Occipital lobe (tissue), 3 donors: ENCODE data around the gene RABEP2. TPM values are rescaled to one million over a fixed set of nuclear protein-coding genes. Genes with fewer than 3 reads are reported as not detected.

Experiments
- DNase-seq: peaks from one replicate; lab custom pipeline; 2025; lab: John Stamatoyannopoulos, UW
- small RNA-seq: library from RNA; depleted of rRNA; stranded (forward); fragments of <200 nt; gene quantifications from one replicate; pipeline ENCODE3, GENCODE V24; 2014
- total RNA-seq: library from RNA; depleted of rRNA; stranded (reverse); fragments of >200 nt; gene quantifications from one replicate; pipeline ENCODE4 v1.2.3, GENCODE V29; 2014

The RABEP2 gene
- total RNA-seq, 1 donor from 2014 or later, result 17.8 TPM

DNA sequence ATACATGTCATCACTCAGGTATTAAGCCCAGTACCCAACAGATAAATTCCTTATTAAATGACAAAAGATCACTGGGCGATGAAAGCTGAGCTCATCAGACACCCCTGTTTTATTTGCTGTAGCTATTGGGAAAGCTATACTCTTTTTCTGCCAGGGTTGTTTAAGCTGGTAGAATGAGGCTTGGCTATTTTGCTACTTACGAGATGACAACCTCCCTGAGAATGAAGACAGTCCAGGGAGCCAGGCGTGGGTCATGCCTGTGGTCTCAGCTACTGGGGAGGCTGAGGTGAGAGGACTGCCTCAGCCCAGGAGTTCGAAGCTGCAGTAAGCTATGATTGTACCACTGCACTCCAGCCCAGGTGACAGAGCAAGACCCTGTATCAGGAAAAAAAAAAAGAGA is 65.7 kb downstream of the RABEP2 start:
- no peak for DNase-seq

DNA sequence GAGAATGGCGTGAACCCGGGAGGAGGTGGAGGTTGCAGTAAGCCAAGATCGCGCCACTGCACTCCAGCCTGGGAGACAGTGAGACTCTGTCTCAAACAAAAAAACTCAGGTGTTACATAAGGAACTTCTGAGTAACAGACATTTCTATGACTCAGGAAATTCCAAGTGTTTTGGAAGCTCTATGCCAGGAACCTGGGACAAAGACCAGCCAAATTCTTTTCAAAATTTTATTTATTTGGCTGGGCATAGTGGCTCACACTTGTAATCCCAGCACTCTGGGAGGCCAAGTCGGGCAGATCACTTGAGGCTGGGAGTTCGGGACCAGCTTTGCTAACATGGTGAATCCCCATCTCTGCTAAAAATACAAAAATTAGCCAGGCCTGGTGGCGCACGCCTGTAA is 66.6 kb downstream of the RABEP2 start:
- DNase-seq, result no peak

Small RNA genes within 50 kb of the gene (small RNA-seq; reads per million reads assigned to genes)
- gene RF00416, result not detected

Other genes with a start within 250 kb of the RABEP2 start
- gene EIF3C, start 213.8 kb downstream of the RABEP2 start, total RNA-seq, result 93.7 TPM
- gene NPIPB9, start 173.5 kb downstream of the RABEP2 start, total RNA-seq, result 3.1 TPM
- gene ATXN2L, start 102.2 kb downstream of the RABEP2 start, total RNA-seq, result 19.2 TPM
- 56.6 TPM for gene TUFM, start 78.9 kb downstream of the RABEP2 start, total RNA-seq
- gene SH2B1, start 61.4 kb downstream of the RABEP2 start, total RNA-seq, result 15.1 TPM
- 0.16 TPM for gene ATP2A1, start 46.8 kb downstream of the RABEP2 start, total RNA-seq
- gene CD19, start 6.7 kb upstream of the RABEP2 start, total RNA-seq, result not detected
- 19.8 TPM for gene NFATC2IP, start 25.7 kb upstream of the RABEP2 start, total RNA-seq
- gene SPNS1, start 49.5 kb upstream of the RABEP2 start, total RNA-seq, result 17.8 TPM
- gene LAT, start 59.8 kb upstream of the RABEP2 start, total RNA-seq, result 0.62 TPM